Osteoblast (primary cell): ENCODE measurements around the gene TRHDE. TPM values are rescaled to one million over a fixed set of nuclear protein-coding genes. Genes with fewer than 3 reads are reported as not detected.

Experiments used
- DNase-seq: peaks from one replicate; pipeline ENCODE4 v3.0.0; 2011; ENCODE audit warnings: low spot score, mixed read lengths; ENCODE audit not compliant: insufficient read length; ENCODE audit errors: missing footprints
- H2AFZ ChIP-seq: 2 replicates; pipeline ENCODE4 v1.6.0; 2011; ENCODE audit warnings: mild to moderate bottlenecking, low read length
- H3K27ac ChIP-seq: 2 replicates; pipeline ENCODE4 v1.5.1; 2011; ENCODE audit warnings: mild to moderate bottlenecking, low read depth, low read length, moderate library complexity
- H3K27me3 ChIP-seq: 2 replicates; pipeline ENCODE4 v1.6.0; 2012; ENCODE audit warnings: mild to moderate bottlenecking, control low read depth, inconsistent platforms, low read length, moderate library complexity; ENCODE audit not compliant: insufficient read depth
- H3K36me3 ChIP-seq: 2 replicates; pipeline ENCODE4 v1.5.1; 2011; ENCODE audit warnings: mild to moderate bottlenecking, low read length, control low read depth, moderate library complexity; ENCODE audit not compliant: insufficient read depth
- H3K4me1 ChIP-seq: 2 replicates; pipeline ENCODE4 v1.5.1; 2011; ENCODE audit warnings: mild to moderate bottlenecking, low read length, control low read depth, moderate library complexity; ENCODE audit not compliant: insufficient read depth
- H3K4me2 ChIP-seq: 2 replicates; pipeline ENCODE4 v1.6.0; 2011; ENCODE audit warnings: mild to moderate bottlenecking, low read length; ENCODE audit not compliant: insufficient read depth
- H3K4me3 ChIP-seq: fragments of 200-600 bp; sonication (generic); 3 replicates; pipeline ENCODE4 v1.5.1; 2012; ENCODE audit warnings: mild to moderate bottlenecking, low read length, inconsistent platforms; ENCODE audit not compliant: insufficient read depth
- H3K79me2 ChIP-seq: 2 replicates; pipeline ENCODE4 v1.6.0; 2012; ENCODE audit warnings: mild to moderate bottlenecking, low read length, control low read depth, inconsistent platforms; ENCODE audit not compliant: insufficient read depth
- H3K9me3 ChIP-seq: 2 replicates; pipeline ENCODE4 v1.5.1; 2011; ENCODE audit warnings: low read depth, low read length, control low read depth
- H4K20me1 ChIP-seq: 2 replicates; pipeline ENCODE4 v1.6.0; 2012; ENCODE audit warnings: mild to moderate bottlenecking, low read length, control low read depth; ENCODE audit not compliant: insufficient read depth
- CTCF ChIP-seq: IDR thresholded peaks from 2 replicates; pipeline ENCODE4 v1.5.1; 2011; ENCODE audit warnings: mild to moderate bottlenecking, low read depth, low read length, moderate library complexity; ENCODE audit errors: extremely low read depth
- total RNA-seq: library from RNA; depleted of rRNA; stranded (reverse); fragments of >200 nt; gene quantifications from 2 replicates; pipeline ENCODE4 v1.2.3, GENCODE V29; 2012

TRHDE gene
- total RNA-seq, 1 donor, result under 0.01 TPM

- Histone ChIP-seq H3K9me3 (no peaks in the 10 kb centered on the region), H3K27me3 (no peaks in the 10 kb centered on the region), H2AFZ (no peak overlapping the region), H3K79me2 (no peaks in the 10 kb centered on the region), H3K4me1 (peaks cover 4% of the 10 kb centered on the region), H3K36me3 (no peaks in the 10 kb centered on the region), H4K20me1 (no peaks in the 10 kb centered on the region), H3K4me2 (no peak overlapping the region), H3K4me3 (no peak overlapping the region), H3K27ac (no peak overlapping the region)
- DNase-seq, result no peak
- TF ChIP-seq CTCF, result no peak
Measured at GRCh38 chr12:72246370-72246769, 25.8 kb upstream of the TRHDE start.

GRCh38 chr12:72250346-72250745 is 21.8 kb upstream of the TRHDE start:
- H3K27me3 ChIP-seq, result no peaks in the 10 kb centered on the region
- no peak for DNase-seq
- H3K79me2 ChIP-seq, result no peaks in the 10 kb centered on the region
- no peaks in the 10 kb centered on the region for H3K9me3 ChIP-seq
- H2AFZ ChIP-seq, result no peak overlapping the region
- no peak overlapping the region for H3K4me2 ChIP-seq
- no peak for TF ChIP-seq CTCF
- H4K20me1 ChIP-seq, result no peaks in the 10 kb centered on the region
- no peak overlapping the region for H3K4me3 ChIP-seq
- no peak overlapping the region for H3K27ac ChIP-seq
- peaks cover 4% of the 10 kb centered on the region for H3K4me1 ChIP-seq
- H3K36me3 ChIP-seq, result no peaks in the 10 kb centered on the region

GRCh38 chr12:72256725-72257124 is 15.4 kb upstream of the TRHDE start:
- Histone ChIP-seq H3K27me3 (no peaks in the 10 kb centered on the region), H3K4me2 (no peak overlapping the region), H2AFZ (no peak overlapping the region)

GRCh38 chr12:72261885-72262284 is 10.3 kb upstream of the TRHDE start:
- H3K4me1 ChIP-seq, result no peaks in the 10 kb centered on the region
- no peak overlapping the region for H2AFZ ChIP-seq
- no peaks in the 10 kb centered on the region for H3K27me3 ChIP-seq
- H3K27ac ChIP-seq, result no peak overlapping the region
- TF ChIP-seq CTCF, result no peak
- no peaks in the 10 kb centered on the region for H3K36me3 ChIP-seq
- H3K4me2 ChIP-seq, result no peak overlapping the region
- H3K79me2 ChIP-seq, result no peaks in the 10 kb centered on the region
- DNase-seq, result no peak
- no peaks in the 10 kb centered on the region for H3K9me3 ChIP-seq
- no peak overlapping the region for H3K4me3 ChIP-seq
- H4K20me1 ChIP-seq, result no peaks in the 10 kb centered on the region

More at GRCh38 chr12:72256725-72257124, 15.4 kb upstream of the TRHDE start:
- Histone ChIP-seq H3K79me2 (no peaks in the 10 kb centered on the region), H4K20me1 (no peaks in the 10 kb centered on the region), H3K4me3 (no peak overlapping the region), H3K9me3 (no peaks in the 10 kb centered on the region), H3K27ac (no peak overlapping the region), H3K4me1 (no peaks in the 10 kb centered on the region), H3K36me3 (no peaks in the 10 kb centered on the region)
- TF ChIP-seq CTCF, result no peak
- no peak for DNase-seq
